Memory B cell (primary cell): ENCODE measurements around the gene KRTAP4-12.
A peak's percentile ranks its signal among the peaks of the same experiment; 100 is the strongest.
"Not testable (repeated sequence)": the region's sequence is repeated elsewhere in the genome, so short reads cannot be mapped to it uniquely, and the experiment has no call there.

Source experiments
- ATAC-seq: fragments of 150-1000 bp; cut with Tn5 transposase; 2 replicates; pipeline ENCODE4 v1.10.0; 2021; ENCODE audit warnings: low read depth, mild to moderate bottlenecking, moderate library complexity
- DNase-seq, 2 donors: peaks; one replicate each; pipeline ENCODE4 v3.0.0; 2022; ENCODE audit warnings: low spot score in 2 of 2
- H3K27ac Mint-ChIP-seq: one replicate; pipeline ENCODE4 v1.8.0; 2022; ENCODE audit warnings: mild to moderate bottlenecking, moderate library complexity, mixed read lengths
- H3K27me3 Mint-ChIP-seq: one replicate; pipeline ENCODE4 v1.8.0; 2022; ENCODE audit warnings: mixed read lengths
- H3K36me3 Mint-ChIP-seq: one replicate; pipeline ENCODE4 v1.8.0; 2022; ENCODE audit warnings: mild to moderate bottlenecking, mixed read lengths
- H3K4me1 Mint-ChIP-seq: one replicate; pipeline ENCODE4 v1.8.0; 2022; ENCODE audit warnings: mixed read lengths
- H3K4me3 Mint-ChIP-seq: one replicate; pipeline ENCODE4 v1.8.0; 2022; ENCODE audit warnings: mild to moderate bottlenecking, moderate library complexity, mixed read lengths
- H3K9me3 Mint-ChIP-seq: one replicate; pipeline ENCODE4 v1.8.0; 2022; ENCODE audit warnings: mixed read lengths

The KRTAP4-12 gene

DNA sequence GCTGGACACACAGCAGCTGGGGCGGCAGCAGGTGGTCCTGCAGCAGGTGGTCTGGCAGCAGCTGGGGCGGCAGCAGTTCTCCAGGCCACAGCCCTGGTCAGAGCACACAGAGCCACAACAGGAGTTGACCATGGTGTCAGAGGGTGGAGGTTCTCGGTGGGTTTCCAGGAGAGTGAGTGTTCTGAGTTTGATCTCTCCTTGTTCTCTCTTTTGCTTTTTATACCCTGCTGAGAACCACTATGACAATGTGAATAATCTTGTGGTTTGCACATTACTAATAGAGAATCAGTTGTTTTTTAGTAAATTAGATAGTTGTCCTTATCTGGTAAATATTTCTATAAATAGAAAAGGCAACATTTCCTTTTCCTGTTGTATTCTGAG lies at the start of gene KRTAP4-12:
KRTAP4-12 (minus strand) TSS at position 192 of the 381 bp plus-strand sequence; CDS start at position 132, 60 bp downstream.
- not testable (repeated sequence) for H3K27me3 Mint-ChIP-seq, DNase-seq, ATAC-seq, H3K9me3 Mint-ChIP-seq, H3K27ac Mint-ChIP-seq, H3K36me3 Mint-ChIP-seq
- peak within 1 kb of the TSS; percentile 53 for H3K4me3 Mint-ChIP-seq
- H3K4me1 Mint-ChIP-seq: peaks cover 17% of the 10 kb centered on the region

GRCh38 chr17:41171886-41172285 lies 47.9 kb upstream of the KRTAP4-12 start:
- Mint-ChIP-seq H3K36me3 (no peaks in the 10 kb centered on the region), H3K4me1 (peaks cover 16% of the 10 kb centered on the region), H3K9me3 (no peaks in the 10 kb centered on the region), H3K27me3 (peaks cover 3% of the 10 kb centered on the region), H3K4me3 (no peak overlapping the region), H3K27ac (no peak overlapping the region)
- ATAC-seq (no peak), DNase-seq (no peak)

- Mint-ChIP-seq H3K4me1 (peaks cover 2% of the 10 kb centered on the region), H3K27me3 (peaks cover 5% of the 10 kb centered on the region), H3K27ac (no peak within 1 kb of the TSS), H3K36me3 (no peaks in the 10 kb centered on the region), H3K9me3 (no peaks in the 10 kb centered on the region), H3K4me3 (no peak within 1 kb of the TSS)
- ATAC-seq: no peak
- no peak for DNase-seq
Measured at GRCh38 chr17:41168121-41168520, 44.1 kb upstream of the KRTAP4-12 start, which contains the start of gene KRTAP4-3. KRTAP4-3 (minus strand) TSS chr17:41168221; CDS start chr17:41168172, 49 bp downstream.

- peaks cover 2% of the 10 kb centered on the region for H3K4me1 Mint-ChIP-seq
- no peak overlapping the region for H3K27ac Mint-ChIP-seq
- H3K9me3 Mint-ChIP-seq: no peaks in the 10 kb centered on the region
- H3K27me3 Mint-ChIP-seq: peaks cover 6% of the 10 kb centered on the region
- H3K36me3 Mint-ChIP-seq: no peaks in the 10 kb centered on the region
- no peak overlapping the region for H3K4me3 Mint-ChIP-seq
- no peak for ATAC-seq
- no peak for DNase-seq
Measured at GRCh38 chr17:41167561-41167960, 43.6 kb upstream of the KRTAP4-12 start.

DNA sequence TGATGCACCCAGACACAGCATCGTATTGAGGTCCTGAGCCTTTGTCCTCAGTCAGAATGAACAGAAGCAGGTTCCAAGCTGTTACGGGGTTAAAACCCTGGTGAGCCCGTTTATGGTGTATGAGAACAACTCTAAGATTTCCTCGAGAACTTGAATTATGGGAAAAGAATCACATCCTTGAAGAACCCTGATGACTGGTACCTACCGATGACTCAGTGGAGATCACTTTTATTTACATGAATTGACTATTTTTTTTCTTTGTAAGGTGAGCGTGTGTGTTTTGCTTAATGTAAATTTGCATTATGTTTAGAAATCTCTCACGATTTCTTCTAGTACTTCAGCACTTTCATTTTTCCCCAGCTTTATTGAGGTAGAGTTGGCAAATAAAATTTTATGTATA lies 39.8 kb upstream of the KRTAP4-12 start:
- Mint-ChIP-seq H3K36me3 (no peaks in the 10 kb centered on the region), H3K4me3 (no peak overlapping the region), H3K4me1 (no peaks in the 10 kb centered on the region), H3K27ac (no peak overlapping the region), H3K27me3 (peaks cover 7% of the 10 kb centered on the region), H3K9me3 (no peaks in the 10 kb centered on the region)
- no peak for ATAC-seq
- DNase-seq: no peak

- Mint-ChIP-seq H3K36me3 (no peaks in the 10 kb centered on the region), H3K4me3 (no peak within 1 kb of the TSS), H3K9me3 (no peaks in the 10 kb centered on the region), H3K27ac (no peak within 1 kb of the TSS), H3K27me3 (peaks cover 16% of the 10 kb centered on the region), H3K4me1 (no peaks in the 10 kb centered on the region)
- ATAC-seq (no peak), DNase-seq (no peak)
Measured at GRCh38 chr17:41160648-41161047, 36.7 kb upstream of the KRTAP4-12 start, which contains the start of gene KRTAP4-4. KRTAP4-4 (minus strand) TSS chr17:41160748; CDS start chr17:41160691, 57 bp downstream.

GRCh38 chr17:41160190-41160589 lies 36.2 kb upstream of the KRTAP4-12 start:
- H3K4me3 Mint-ChIP-seq, DNase-seq, ATAC-seq, H3K27ac Mint-ChIP-seq, H3K36me3 Mint-ChIP-seq, H3K4me1 Mint-ChIP-seq, H3K9me3 Mint-ChIP-seq: not testable (repeated sequence)
- H3K27me3 Mint-ChIP-seq: peaks cover 16% of the 10 kb centered on the region

DNA sequence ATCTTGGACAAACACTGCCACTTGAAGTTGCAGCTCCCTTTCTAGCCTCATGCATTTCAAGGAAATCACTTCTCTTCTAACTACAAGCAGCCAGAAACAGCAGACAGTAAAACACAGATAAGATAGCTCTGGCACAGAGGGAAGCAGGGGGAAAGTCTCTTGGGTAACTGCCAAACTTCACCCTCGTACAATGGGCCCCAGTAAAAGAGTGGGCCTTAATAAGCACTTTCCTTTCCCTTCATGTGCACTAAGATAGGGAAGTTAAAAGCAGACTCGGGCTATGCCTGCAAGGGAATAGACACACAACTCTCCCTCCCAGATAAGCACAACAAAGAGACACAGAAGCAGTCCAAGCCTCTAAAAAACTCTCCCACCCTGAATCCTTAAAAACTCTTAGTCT lies 29.9 kb upstream of the KRTAP4-12 start:
- Mint-ChIP-seq H3K4me1 (peaks cover 3% of the 10 kb centered on the region), H3K27me3 (peaks cover 14% of the 10 kb centered on the region), H3K4me3 (no peak overlapping the region), H3K27ac (no peak overlapping the region), H3K9me3 (no peaks in the 10 kb centered on the region), H3K36me3 (no peaks in the 10 kb centered on the region)
- DNase-seq (no peak), ATAC-seq (no peak)

DNA sequence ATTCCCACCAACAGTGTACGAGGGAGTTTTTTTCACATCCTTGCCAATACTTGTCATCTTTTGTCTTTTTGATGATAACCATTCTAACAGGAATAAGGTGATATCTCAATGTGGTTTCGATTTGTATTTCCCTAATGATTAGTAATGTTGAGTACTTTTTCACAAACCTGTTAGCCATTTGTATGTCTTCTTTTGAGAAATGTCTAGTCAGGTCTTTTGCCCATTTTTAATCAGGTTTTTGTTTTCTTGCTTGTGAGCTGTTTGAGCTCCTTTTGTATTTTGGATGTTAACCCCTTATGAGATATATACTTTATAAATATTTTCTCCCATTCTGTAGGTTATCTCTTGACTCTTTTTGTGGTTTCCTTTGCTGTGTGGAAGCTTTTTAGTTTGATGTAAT lies 27.5 kb upstream of the KRTAP4-12 start:
- no peak overlapping the region for H3K27ac Mint-ChIP-seq
- DNase-seq (no peak), ATAC-seq (no peak)
- no peaks in the 10 kb centered on the region for H3K36me3 Mint-ChIP-seq
- H3K4me3 Mint-ChIP-seq: no peak overlapping the region
- H3K27me3 Mint-ChIP-seq: peaks cover 8% of the 10 kb centered on the region
- H3K9me3 Mint-ChIP-seq: peaks cover 2% of the 10 kb centered on the region
- H3K4me1 Mint-ChIP-seq: peaks cover 3% of the 10 kb centered on the region

GRCh38 chr17:41150026-41150425 lies 26.0 kb upstream of the KRTAP4-12 start:
- DNase-seq (no peak), ATAC-seq (no peak)
- H3K9me3 Mint-ChIP-seq: peaks cover 3% of the 10 kb centered on the region
- H3K27ac Mint-ChIP-seq: no peak overlapping the region
- peaks cover 3% of the 10 kb centered on the region for H3K4me1 Mint-ChIP-seq
- H3K36me3 Mint-ChIP-seq: no peaks in the 10 kb centered on the region
- H3K27me3 Mint-ChIP-seq: peaks cover 9% of the 10 kb centered on the region
- H3K4me3 Mint-ChIP-seq: no peak overlapping the region

DNA sequence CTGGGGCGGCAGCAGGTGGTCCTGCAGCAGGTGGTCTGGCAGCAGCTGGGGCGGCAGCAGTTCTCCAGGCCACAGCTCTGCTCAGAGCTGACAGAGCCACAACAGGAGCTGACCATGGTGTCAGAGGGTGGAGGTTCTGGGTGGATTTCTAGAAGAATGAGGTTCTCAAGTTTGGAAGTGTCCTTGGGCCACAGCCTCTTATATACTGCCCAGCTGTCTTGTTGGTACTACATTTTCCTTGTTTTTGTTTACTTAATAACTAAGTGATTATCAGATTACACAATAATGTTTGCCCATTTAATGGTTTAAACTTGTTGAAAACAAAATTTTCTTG lies 25.6 kb upstream of the KRTAP4-12 start, which contains the start of gene KRTAP4-5:
KRTAP4-5 (minus strand) TSS at position 174 of the 334 bp plus-strand sequence; CDS start at position 116, 58 bp downstream.
- H3K4me1 Mint-ChIP-seq: peaks cover 3% of the 10 kb centered on the region

DNA sequence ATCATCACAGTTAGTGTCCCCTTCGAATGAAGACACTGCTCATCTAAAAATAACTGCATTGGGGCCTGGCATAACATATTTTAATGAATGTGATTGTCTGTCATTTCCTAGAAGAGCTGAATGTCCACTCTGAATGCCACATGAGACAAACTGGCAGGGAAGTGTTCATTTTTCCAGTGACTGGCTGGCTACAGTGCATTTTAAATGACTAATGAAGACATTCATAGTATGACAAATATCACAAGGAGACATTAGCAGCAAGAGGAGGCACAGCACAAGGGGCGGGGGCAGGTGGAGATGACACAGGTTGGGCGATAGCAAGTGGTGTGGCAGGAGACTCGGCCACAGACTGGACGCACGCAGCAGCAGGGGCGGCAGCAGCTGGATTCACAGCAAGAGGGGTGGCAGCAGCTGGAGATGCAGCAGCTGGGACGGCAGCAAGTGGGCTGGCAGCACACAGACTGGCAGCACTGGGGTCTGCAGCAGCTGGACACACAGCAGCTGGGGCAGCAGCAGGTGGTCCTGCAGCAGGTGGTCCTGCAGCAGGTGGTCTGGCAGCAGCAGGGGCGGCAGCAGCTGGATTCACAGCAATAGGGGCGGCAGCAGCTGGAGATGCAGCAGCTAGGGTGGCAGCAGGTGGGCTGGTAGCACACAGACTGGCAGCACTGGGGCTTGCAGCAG lies 25.1 kb upstream of the KRTAP4-12 start:
- not testable (repeated sequence) for H3K9me3 Mint-ChIP-seq, H3K4me3 Mint-ChIP-seq, DNase-seq, H3K4me1 Mint-ChIP-seq, H3K27me3 Mint-ChIP-seq, ATAC-seq, H3K36me3 Mint-ChIP-seq, H3K27ac Mint-ChIP-seq

More for the DNA sequence above, 25.6 kb upstream of the KRTAP4-12 start, which contains the start of gene KRTAP4-5:
- DNase-seq (no peak), ATAC-seq (no peak)
- H3K9me3 Mint-ChIP-seq: peaks cover 4% of the 10 kb centered on the region
- H3K27me3 Mint-ChIP-seq: peaks cover 9% of the 10 kb centered on the region
- no peak within 1 kb of the TSS for H3K27ac Mint-ChIP-seq
- no peak within 1 kb of the TSS for H3K4me3 Mint-ChIP-seq
- H3K36me3 Mint-ChIP-seq: no peaks in the 10 kb centered on the region

DNA sequence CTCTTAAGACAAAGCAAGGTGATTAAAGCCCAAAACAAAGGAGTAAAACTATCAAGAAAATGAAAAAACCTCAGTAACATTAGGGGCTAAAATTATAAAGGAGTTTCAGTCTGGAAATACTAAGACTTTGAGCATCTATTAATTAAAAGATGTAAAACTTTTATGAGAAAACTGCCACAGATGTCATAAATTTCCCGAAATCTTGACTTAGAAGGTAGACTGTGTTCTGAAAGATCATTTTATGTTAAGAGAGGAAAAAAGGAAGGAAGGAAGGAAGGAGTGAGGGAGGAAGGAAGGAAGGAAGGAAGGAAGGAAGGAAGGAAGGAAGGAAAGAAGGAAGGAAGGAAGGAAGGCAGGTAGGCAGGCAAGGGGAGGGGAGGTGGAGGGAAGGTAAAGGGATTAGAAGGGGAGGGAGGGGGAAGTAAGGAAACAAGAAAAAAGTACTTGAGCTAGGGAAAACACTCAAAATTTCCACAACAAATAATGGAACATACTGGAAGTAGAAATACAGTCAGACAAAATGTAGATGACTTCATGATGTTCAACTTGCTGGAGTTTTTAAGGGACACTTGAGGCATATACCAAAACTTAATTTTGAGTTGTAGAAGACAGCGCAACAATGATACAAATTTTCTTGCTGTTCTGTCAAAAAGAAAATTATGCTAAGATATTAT lies 23.7 kb upstream of the KRTAP4-12 start:
- peaks cover 11% of the 10 kb centered on the region for H3K9me3 Mint-ChIP-seq
- H3K4me3 Mint-ChIP-seq: no peak overlapping the region
- H3K27ac Mint-ChIP-seq: no peak overlapping the region
- ATAC-seq: no peak
- DNase-seq: no peak
- H3K27me3 Mint-ChIP-seq: peaks cover 9% of the 10 kb centered on the region
- peaks cover 7% of the 10 kb centered on the region for H3K36me3 Mint-ChIP-seq
- peaks cover 3% of the 10 kb centered on the region for H3K4me1 Mint-ChIP-seq

- H3K36me3 Mint-ChIP-seq: peaks cover 10% of the 10 kb centered on the region
- H3K27me3 Mint-ChIP-seq: peaks cover 13% of the 10 kb centered on the region
- H3K4me1 Mint-ChIP-seq: peaks cover 3% of the 10 kb centered on the region
- ATAC-seq: no peak
- DNase-seq: no peak
- H3K27ac Mint-ChIP-seq: no peak overlapping the region
- H3K4me3 Mint-ChIP-seq: no peak overlapping the region
- H3K9me3 Mint-ChIP-seq: peaks cover 15% of the 10 kb centered on the region
Measured at GRCh38 chr17:41145261-41145660, 21.3 kb upstream of the KRTAP4-12 start.
